HepG2 (cell line): ENCODE measurements around the gene BGN. TPM values are rescaled to one million over a fixed set of nuclear protein-coding genes. Genes with fewer than 3 reads are reported as not detected.

ENCODE experiments used
- CENPBD1 ChIP-seq: sonication (generic); formaldehyde crosslinking; IDR thresholded peaks from 2 replicates; pipeline ENCODE4 v1.8.0; 2022; ENCODE audit warnings: missing genetic modification reagents, low read depth, mild to moderate bottlenecking, borderline replicate concordance
- LBX2 ChIP-seq: sonication (generic); formaldehyde crosslinking; IDR thresholded peaks from 2 replicates; pipeline ENCODE4 v1.5.0; 2020; ENCODE audit warnings: missing genetic modification reagents, mild to moderate bottlenecking, borderline replicate concordance
- PLSCR1 ChIP-seq: sonication (generic); formaldehyde crosslinking; IDR thresholded peaks from 2 replicates; pipeline ENCODE4 v1.5.0; 2020; ENCODE audit warnings: missing genetic modification reagents, mild to moderate bottlenecking, borderline replicate concordance
- REL ChIP-seq: sonication (generic); formaldehyde crosslinking; conservative IDR thresholded peaks from 2 replicates; pipeline ENCODE4 v1.8.0; 2022; ENCODE audit warnings: mild to moderate bottlenecking, missing genetic modification reagents, moderate library complexity
- SOX13 ChIP-seq, 3 experiments: fragments of 450-650 bp in 1 of 3; sonication (generic) in 1 of 3; formaldehyde crosslinking in 1 of 3; IDR thresholded peaks in 2 of 3; conservative IDR thresholded peaks in 1 of 3; 2 replicates each; pipeline versions ENCODE4 v1.5.0 to v1.6.1; 2016 to 2020; ENCODE audit warnings: antibody characterized with exemption in 1 of 3, mild to moderate bottlenecking in 1 of 3, missing compliant biosample characterization in 1 of 3, missing genetic modification reagents in 1 of 3, moderate library complexity in 1 of 3
- ZBTB46 ChIP-seq: sonication (generic); formaldehyde crosslinking; IDR thresholded peaks from 2 replicates; pipeline ENCODE4 v1.4.0; 2020; ENCODE audit warnings: mild to moderate bottlenecking, missing genetic modification reagents, borderline replicate concordance
- ZFP36 ChIP-seq: fragments of 150-350 bp; IDR thresholded peaks from 2 replicates; pipeline ENCODE4 v1.6.1; 2018; ENCODE audit warnings: borderline replicate concordance, low read length, low read depth; ENCODE audit not compliant: partially characterized antibody
- ZFP36L1 ChIP-seq: sonication (generic); formaldehyde crosslinking; IDR thresholded peaks from 2 replicates; pipeline ENCODE4 v1.8.0; 2022; ENCODE audit warnings: mild to moderate bottlenecking, missing genetic modification reagents, moderate library complexity
- ZKSCAN8 ChIP-seq: IDR thresholded peaks from 2 replicates; pipeline ENCODE4 v1.6.1; 2016; ENCODE audit warnings: borderline replicate concordance, missing genetic modification reagents, missing compliant biosample characterization
- ZNF136 ChIP-seq: sonication (generic); formaldehyde crosslinking; IDR thresholded peaks from 2 replicates; pipeline ENCODE4 v1.8.1; 2022; ENCODE audit warnings: low read depth, mild to moderate bottlenecking, moderate library complexity, missing genetic modification reagents
- ZNF83 ChIP-seq: sonication (generic); formaldehyde crosslinking; IDR thresholded peaks from 2 replicates; pipeline ENCODE4 v1.4.0; 2020; ENCODE audit warnings: missing genetic modification reagents, mild to moderate bottlenecking, borderline replicate concordance
- ZNF841 ChIP-seq: sonication (generic); formaldehyde crosslinking; IDR thresholded peaks from 2 replicates; pipeline ENCODE4 v1.8.1; 2023; ENCODE audit warnings: missing genetic modification reagents, borderline replicate concordance
- ZNF850 ChIP-seq: sonication (generic); formaldehyde crosslinking; conservative IDR thresholded peaks from 2 replicates; pipeline ENCODE4 v1.9.0; 2021; ENCODE audit warnings: mild to moderate bottlenecking, missing genetic modification reagents
- ZSCAN30 ChIP-seq: sonication (generic); formaldehyde crosslinking; IDR thresholded peaks from 2 replicates; pipeline ENCODE4 v1.5.0; 2020; ENCODE audit warnings: mild to moderate bottlenecking, missing genetic modification reagents
- ZSCAN31 ChIP-seq: sonication (generic); formaldehyde crosslinking; IDR thresholded peaks from 2 replicates; pipeline ENCODE4 v1.5.0; 2020; ENCODE audit warnings: low read depth, mild to moderate bottlenecking, missing genetic modification reagents
- polyA plus RNA-seq, 8 experiments: library from polyadenylated mRNA; depleted of rRNA in 3 of 8; stranded (reverse) in 7 of 8; unstranded in 1 of 8; fragments of >200 nt; fragmentation: Illumina TruSeq in 4 of 8; extraction: Trizol in 4 of 8; gene quantifications; 2 replicates each; pipeline versions ENCODE4 v1.2.1 to v1.2.3, GENCODE V29; 2011 to 2016; ENCODE audit warnings: low read depth in 4 of 8, missing spikeins in 1 of 8, mixed read lengths in 1 of 8; ENCODE audit not compliant: insufficient read depth in 1 of 8
- total RNA-seq, 5 experiments: library from RNA; depleted of rRNA; stranded (reverse); fragments of >200 nt; fragmentation: Illumina TruSeq; extraction: Trizol; gene quantifications; 2 replicates each; pipeline ENCODE4 v1.2.3, GENCODE V29; 2016; ENCODE audit warnings: low read depth in 1 of 5
- TF ChIP-seq, protein P1 (sequence below), 2 experiments: sonication (generic) in 1 of 2; formaldehyde crosslinking in 1 of 2; IDR thresholded peaks; 2 replicates each; pipeline versions ENCODE4 v1.6.1 to v1.9.0; 2014 to 2022; ENCODE audit warnings: antibody characterized with exemption in 1 of 2, borderline replicate concordance in 1 of 2, inconsistent platforms in 1 of 2, low read depth in 1 of 2, missing genetic modification reagents in 1 of 2

Gene BGN
- total and polyA plus RNA-seq, 2 of the 13 experiments (the other 11 are each of a cell fraction or from before 2014, with no cell fraction given): 0.18 to 0.63 TPM

- TF ChIP-seq ZBTB46 (CRISPR knock-in tag) (no peak), LBX2 (CRISPR knock-in tag) (no peak), REL (CRISPR knock-in tag) (no peak), ZFP36 (no peak), ZNF850 (CRISPR knock-in tag) (no peak), PLSCR1 (CRISPR knock-in tag) (no peak), ZKSCAN8 (CRISPR knock-in tag) (no peak), ZNF136 (CRISPR knock-in tag) (no peak), ZSCAN31 (CRISPR knock-in tag) (no peak), ZSCAN30 (CRISPR knock-in tag) (no peak), ZFP36L1 (CRISPR knock-in tag) (no peak), ZNF83 (CRISPR knock-in tag) (no peak), CENPBD1 (CRISPR knock-in tag) (no peak), ZNF841 (CRISPR knock-in tag) (no peak), SOX13 (IDR thresholded peaks at IDR 0.05) (no peak), SOX13 (CRISPR knock-in tag; conservative IDR thresholded peaks at IDR 0.05 in 1 of 2, IDR thresholded peaks at IDR 0.05 in 1 of 2) (no peak)
- TF ChIP-seq, protein P1, sequence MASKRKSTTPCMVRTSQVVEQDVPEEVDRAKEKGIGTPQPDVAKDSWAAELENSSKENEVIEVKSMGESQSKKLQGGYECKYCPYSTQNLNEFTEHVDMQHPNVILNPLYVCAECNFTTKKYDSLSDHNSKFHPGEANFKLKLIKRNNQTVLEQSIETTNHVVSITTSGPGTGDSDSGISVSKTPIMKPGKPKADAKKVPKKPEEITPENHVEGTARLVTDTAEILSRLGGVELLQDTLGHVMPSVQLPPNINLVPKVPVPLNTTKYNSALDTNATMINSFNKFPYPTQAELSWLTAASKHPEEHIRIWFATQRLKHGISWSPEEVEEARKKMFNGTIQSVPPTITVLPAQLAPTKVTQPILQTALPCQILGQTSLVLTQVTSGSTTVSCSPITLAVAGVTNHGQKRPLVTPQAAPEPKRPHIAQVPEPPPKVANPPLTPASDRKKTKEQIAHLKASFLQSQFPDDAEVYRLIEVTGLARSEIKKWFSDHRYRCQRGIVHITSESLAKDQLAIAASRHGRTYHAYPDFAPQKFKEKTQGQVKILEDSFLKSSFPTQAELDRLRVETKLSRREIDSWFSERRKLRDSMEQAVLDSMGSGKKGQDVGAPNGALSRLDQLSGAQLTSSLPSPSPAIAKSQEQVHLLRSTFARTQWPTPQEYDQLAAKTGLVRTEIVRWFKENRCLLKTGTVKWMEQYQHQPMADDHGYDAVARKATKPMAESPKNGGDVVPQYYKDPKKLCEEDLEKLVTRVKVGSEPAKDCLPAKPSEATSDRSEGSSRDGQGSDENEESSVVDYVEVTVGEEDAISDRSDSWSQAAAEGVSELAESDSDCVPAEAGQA (IDR thresholded peaks at IDR 0.05; ENCODE audit: low read depth): no peak
- TF ChIP-seq, protein P1 (CRISPR knock-in tag; IDR thresholded peaks at IDR 0.05; ENCODE audit: borderline replicate concordance): no peak
These were observed 6.4 kb upstream of the BGN start (continued) for GRCh38 chrX:153488231-153488914.
